Activated naive CD4-positive, alpha-beta T cell (primary cell): Measurements from ENCODE around the gene PTPRB.
A peak's percentile ranks its signal among the peaks of the same experiment; 100 is the strongest.

ENCODE experiments used
- DNase-seq, 4 experiments: peaks; one replicate each; lab custom pipeline; 2025; lab: John Stamatoyannopoulos, UW

PTPRB gene

DNA sequence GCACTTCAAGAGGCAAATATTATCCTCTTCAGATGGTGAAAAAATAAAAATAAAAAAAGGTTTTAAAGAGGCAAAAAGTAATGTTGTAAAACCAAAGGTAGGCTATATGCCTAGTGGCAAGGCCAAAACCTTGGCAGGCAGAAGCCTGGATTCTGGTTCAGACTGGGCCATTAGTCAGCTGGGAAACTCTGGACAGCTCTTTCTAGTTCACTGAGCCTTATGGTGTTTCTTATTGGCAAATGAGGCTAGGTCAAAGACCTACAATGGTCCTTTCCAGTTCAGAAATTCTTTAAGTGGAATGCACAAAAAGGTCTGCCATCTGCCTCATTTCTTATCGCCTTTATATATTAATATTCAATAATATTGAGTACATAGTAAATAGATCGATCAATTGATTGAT is 44.6 kb downstream of the PTPRB start:
- DNase-seq = no peak

GRCh38 chr12:70590549-70591226 is 46.5 kb downstream of the PTPRB start:
- DNase-seq = no peak

GRCh38 chr12:70590051-70590450 is 47.2 kb downstream of the PTPRB start:
- peak in 2 of 4 experiments; percentile 6 to 13 for DNase-seq

GRCh38 chr12:70584332-70584731 is 52.9 kb downstream of the PTPRB start:
- DNase-seq = no peak

DNA sequence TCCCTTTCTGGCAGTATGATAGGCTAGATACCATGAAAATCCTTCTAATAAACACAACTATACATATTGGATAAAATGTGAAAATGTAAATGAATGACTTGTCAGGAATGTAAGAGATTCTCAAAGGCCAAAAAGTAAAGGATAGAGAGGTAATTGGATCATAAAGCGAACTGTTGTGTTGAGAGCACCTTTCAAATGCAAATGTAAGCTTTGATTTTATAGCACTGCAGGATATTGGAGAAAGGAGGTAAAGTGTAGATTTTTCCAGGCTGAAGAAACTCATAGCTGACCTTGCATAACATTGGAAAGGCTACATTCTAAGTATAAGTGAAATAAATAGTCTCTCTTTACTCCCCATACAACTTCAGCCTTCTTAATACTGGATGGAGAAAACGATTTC is 54.0 kb downstream of the PTPRB start:
- no peak for DNase-seq

- DNase-seq = no peak
These were observed 56.0 kb downstream of the PTPRB start for GRCh38 chr12:70581208-70581607.

DNA sequence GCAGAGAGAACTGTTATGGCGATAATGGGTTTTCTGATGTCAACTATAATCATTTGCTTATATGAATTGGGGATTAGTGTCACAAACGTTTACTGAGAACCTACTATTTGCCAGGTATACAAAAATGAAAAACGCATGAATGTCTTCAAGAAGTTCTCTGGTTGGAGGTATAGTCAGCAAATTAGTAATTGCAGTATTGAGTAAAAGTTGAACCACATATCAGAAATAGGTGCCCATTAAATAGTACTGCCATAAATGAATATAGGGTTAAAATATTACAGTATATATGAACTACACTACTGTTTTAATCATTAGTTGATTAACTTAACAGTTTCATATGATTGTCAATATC is 60.0 kb downstream of the PTPRB start:
- no peak for DNase-seq

DNA sequence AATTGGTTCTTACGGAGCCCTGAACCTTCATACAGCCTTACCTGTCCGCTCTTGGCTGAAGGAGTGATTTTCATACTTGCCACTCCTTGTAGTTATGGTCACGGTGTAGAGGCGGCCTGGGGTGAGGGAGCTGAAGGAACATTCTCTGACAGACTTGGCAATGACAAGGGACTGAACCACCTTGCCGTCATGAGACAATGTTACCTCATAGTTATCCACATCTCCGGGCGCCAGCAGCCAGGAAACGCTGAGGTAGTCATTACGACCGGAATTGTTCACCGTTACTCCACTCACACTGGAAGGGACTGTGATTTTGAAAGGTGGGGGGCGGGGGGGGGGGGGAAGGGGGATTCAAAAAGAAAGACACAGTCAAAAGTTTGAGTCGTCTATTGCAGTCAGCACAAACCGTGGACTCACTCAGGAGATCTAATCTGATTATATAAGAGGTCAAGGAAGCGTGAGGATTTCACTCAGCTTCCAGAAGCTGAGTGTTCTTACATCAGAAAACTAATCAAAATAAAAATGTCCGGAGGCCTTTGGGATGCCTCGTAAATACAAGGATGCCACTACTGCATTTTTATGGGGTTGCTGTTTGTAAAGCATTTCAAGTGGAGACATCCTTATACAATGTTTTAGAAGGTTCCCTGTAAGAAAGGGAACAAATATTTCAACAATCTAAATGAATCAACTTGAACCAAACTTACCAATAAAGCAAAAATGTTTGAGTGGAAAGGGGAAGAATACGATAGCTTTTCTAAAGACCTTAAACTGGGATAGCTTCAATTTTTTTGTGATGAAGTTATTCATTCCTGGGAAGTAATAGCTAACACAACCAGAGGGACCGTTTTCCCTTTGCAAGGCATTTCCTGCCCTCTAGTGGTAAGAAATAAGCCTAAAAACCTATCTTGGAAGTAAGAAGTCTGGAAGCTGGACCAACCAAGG is 60.6 kb downstream of the PTPRB start:
- DNase-seq = no peak

GRCh38 chr12:70571705-70572268 is 65.4 kb downstream of the PTPRB start:
- no peak for DNase-seq

GRCh38 chr12:70571029-70571428 is 66.2 kb downstream of the PTPRB start:
- DNase-seq = no peak

GRCh38 chr12:70561550-70561949 is 75.7 kb downstream of the PTPRB start:
- DNase-seq = no peak

GRCh38 chr12:70560671-70561070 is 76.6 kb downstream of the PTPRB start:
- no peak for DNase-seq

DNA sequence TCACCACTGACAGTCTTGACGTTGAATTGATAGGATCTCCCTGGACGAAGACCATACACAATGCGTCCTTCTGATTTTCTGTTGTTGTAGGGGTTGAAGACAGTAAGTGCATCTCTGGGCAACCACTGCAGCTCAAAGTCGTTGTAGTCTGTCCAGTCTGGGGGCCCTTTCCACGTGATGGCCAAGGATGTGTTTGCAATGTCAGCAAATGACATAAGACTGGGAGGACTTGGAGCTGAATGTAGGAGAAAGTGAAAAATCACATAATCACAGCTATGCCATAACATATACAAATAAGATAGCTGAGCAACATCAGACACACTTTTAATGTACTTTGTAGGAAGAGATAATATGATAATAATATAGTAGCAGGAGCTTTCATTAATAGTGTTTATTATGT is 77.8 kb downstream of the PTPRB start:
- no peak for DNase-seq

DNA sequence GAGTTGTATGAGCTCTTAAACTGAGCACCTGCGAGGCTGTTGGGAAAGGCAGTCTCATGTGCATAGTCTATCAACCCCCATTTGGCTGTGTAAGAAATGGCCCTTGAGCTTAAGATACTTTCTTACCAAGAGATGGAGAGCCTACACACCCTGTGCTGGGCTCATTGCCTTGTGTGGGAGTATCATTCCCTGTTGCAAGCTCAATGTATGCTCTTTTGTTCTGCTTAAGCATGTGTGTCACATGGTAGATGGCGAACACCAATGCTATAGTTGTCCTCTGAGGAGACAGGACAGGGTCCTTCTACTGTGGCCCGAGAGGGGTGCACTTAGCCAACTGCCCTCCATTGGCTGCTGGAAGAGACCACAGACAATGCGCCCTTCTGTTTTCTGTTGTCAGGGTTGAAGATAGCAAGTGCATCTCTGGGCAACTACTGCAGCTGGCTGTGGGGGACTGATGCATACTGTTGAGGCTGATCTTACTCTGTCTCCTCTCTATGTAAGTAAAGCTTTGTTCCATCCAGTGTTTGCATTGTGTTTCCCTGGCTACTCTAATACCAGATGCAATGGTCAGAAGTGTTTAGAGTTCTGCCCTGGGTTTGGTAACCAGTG is 79.5 kb downstream of the PTPRB start:
- no peak for DNase-seq

DNA sequence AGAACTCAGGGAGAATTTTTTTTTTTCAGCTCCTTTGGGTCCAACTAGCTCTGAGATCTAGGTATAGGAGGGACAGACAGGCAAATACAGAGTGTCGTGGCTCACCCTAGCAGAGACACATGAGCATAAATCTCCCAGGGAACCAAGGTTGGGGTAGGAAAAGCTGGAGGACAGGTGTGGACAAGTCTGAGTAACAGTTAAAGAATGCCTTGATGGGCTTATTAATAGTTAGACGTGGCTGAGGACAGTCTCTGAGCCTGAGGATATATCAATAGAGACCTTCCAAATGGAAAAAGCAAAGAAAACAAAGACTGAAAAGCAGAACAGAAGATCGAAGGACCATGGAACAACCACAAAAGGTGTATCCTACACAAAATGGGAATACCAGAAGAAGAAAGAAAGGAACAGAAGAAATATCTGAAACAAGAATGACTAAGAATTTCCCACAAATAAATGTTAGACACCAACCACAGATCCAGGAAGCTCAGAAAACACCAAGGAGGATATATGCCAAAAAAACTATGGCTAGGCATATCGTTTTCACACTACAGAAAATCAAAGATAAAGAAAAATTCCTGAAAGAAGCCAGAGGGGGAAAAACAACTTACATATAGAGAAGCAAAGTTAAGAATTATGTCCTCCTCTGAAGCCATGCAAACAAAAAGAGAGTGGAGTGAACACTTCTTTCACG is 80.9 kb downstream of the PTPRB start:
- DNase-seq = no peak

DNA sequence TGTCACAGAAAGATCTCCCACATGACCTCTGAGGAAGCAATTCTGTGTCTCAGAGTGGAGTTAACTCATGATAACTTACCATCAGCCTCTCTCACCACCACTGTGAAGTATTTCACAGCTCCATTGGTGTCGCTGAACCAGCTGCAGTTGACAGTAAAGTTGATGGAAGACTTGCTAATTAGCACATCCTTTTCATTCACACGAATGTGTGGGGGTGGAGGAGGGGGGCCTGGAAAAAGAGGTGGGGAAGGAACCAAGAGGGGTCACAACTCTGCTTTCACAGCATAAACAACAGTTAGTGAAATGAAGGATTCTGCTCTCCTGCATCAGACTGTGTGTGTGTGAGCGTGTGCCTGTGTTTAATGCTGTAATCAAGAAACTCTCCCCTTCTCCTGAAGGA is 82.1 kb downstream of the PTPRB start:
- no peak for DNase-seq

DNA sequence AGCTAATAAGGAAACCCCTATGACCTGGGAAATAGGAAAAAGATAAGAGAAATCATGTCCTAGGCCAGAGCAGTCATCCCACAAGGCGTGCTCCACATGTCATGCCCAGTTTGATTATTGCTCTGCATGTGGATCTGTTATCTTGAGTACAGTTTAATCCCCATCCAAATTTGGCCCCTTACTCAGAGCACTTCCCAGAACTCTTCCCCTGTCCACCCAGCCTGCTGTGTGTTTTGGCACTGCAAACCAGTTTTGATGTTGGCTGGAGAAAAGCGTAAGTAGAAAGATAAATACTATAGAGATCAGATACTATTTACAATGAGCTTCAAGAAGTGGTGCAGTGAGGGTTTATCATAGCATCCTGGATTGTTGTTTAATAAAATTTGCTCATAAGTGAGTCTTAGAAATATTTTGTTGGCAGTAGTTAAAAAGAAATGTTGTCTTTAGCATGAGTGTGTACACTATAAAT is 83.8 kb downstream of the PTPRB start:
- DNase-seq = no peak

DNA sequence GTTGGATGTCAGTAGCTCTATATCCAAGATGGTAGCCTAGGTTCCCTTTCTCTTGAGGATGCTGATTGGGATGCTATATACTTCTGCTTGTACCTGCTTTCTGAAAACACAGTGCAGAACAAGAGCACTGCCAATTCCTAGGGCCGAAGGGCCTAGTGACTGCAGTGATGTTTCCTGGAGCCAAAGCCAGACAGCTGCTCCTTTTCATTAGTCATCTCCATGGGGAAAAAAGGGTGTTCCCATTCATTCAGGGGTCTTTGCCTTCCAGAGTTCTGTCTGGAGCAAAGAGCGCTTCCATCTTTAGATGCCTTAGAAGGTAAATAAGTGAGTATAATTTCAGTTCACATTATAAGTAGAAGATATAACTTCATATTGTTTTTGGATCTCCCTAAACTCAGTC is 85.5 kb downstream of the PTPRB start:
- no peak for DNase-seq

- no peak for DNase-seq
These were observed 87.0 kb downstream of the PTPRB start for GRCh38 chr12:70550180-70550577.

GRCh38 chr12:70549340-70550179 is 87.7 kb downstream of the PTPRB start:
- DNase-seq = no peak

- no peak for DNase-seq
These were observed 93.8 kb downstream of the PTPRB start for GRCh38 chr12:70543444-70543843.
